ENCODE data around the gene RPL18A.
"Not testable (repeated sequence)": the region's sequence is repeated elsewhere in the genome, so short reads cannot be mapped to it uniquely, and the experiment has no call there.

RPL18A gene

DNA sequence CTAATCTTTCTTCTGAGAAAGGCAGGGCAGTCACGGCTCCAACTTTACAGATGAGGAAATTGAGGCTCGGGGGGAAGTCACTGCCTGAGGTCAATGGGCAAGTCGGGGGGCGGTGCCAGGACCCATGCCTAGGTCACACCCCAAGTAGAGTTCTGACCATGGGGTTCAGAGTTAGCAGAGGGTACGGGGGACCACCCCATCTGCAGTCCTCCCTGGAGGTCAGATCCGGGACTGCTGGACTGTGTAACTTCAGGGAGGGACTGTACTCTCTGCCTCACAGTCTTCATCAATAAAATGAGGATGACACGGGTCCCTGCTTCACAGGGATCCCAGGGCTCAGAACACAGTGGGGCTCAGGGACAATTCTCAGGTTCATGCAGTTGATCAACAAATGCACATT is 19.8 kb downstream of the RPL18A start:
- no peaks in the 10 kb centered on the region for H3K36me3 ChIP-seq
- peaks cover 22% of the 10 kb centered on the region for H3K27me3 ChIP-seq
- H3K9me3 ChIP-seq = no peaks in the 10 kb centered on the region
- TF ChIP-seq, protein P1, sequence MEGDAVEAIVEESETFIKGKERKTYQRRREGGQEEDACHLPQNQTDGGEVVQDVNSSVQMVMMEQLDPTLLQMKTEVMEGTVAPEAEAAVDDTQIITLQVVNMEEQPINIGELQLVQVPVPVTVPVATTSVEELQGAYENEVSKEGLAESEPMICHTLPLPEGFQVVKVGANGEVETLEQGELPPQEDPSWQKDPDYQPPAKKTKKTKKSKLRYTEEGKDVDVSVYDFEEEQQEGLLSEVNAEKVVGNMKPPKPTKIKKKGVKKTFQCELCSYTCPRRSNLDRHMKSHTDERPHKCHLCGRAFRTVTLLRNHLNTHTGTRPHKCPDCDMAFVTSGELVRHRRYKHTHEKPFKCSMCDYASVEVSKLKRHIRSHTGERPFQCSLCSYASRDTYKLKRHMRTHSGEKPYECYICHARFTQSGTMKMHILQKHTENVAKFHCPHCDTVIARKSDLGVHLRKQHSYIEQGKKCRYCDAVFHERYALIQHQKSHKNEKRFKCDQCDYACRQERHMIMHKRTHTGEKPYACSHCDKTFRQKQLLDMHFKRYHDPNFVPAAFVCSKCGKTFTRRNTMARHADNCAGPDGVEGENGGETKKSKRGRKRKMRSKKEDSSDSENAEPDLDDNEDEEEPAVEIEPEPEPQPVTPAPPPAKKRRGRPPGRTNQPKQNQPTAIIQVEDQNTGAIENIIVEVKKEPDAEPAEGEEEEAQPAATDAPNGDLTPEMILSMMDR (IDR thresholded peaks at IDR 0.05) = no peak
- H3K4me1 ChIP-seq (ENCODE audit: control insufficient read depth in 1 of 2, insufficient read depth in 1 of 2, low read depth in 1 of 2, low read length in 1 of 2) = no peaks in the 10 kb centered on the region
- no peak overlapping the region for H3K27ac ChIP-seq
- no peak overlapping the region for H3K4me3 ChIP-seq (ENCODE audit: low read depth in 1 of 2, low read length in 1 of 2)

DNA sequence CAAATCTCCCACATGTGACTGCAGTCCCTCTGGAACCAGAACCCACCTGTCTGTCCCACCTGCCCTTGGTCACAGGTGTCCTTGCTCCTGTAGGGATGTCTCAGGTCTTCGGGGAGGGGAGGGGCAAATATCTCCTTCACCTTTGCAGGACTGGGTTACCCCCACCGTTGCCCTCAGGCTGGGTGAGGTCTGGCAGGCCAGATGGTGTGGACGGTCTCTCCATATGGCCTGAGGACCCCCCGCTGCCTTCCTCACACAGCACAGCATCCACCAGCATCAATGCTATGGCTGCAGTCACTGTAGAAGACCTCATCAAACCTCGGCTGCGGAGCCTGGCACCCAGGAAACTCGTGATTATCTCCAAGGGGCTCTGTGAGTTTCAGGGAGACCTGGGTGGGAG is 22.0 kb downstream of the RPL18A start:
- Histone ChIP-seq H3K27me3 (peaks cover 5% of the 10 kb centered on the region), H3K36me3 (no peaks in the 10 kb centered on the region), H3K27ac (no peak overlapping the region), H3K4me1 (ENCODE audit: control insufficient read depth in 1 of 2, insufficient read depth in 1 of 2, low read depth in 1 of 2, low read length in 1 of 2) (no peaks in the 10 kb centered on the region), H3K4me3 (ENCODE audit: low read depth in 1 of 2, low read length in 1 of 2) (no peak overlapping the region), H3K9me3 (no peaks in the 10 kb centered on the region)
- TF ChIP-seq, protein P1 (IDR thresholded peaks at IDR 0.05) = no peak

DNA sequence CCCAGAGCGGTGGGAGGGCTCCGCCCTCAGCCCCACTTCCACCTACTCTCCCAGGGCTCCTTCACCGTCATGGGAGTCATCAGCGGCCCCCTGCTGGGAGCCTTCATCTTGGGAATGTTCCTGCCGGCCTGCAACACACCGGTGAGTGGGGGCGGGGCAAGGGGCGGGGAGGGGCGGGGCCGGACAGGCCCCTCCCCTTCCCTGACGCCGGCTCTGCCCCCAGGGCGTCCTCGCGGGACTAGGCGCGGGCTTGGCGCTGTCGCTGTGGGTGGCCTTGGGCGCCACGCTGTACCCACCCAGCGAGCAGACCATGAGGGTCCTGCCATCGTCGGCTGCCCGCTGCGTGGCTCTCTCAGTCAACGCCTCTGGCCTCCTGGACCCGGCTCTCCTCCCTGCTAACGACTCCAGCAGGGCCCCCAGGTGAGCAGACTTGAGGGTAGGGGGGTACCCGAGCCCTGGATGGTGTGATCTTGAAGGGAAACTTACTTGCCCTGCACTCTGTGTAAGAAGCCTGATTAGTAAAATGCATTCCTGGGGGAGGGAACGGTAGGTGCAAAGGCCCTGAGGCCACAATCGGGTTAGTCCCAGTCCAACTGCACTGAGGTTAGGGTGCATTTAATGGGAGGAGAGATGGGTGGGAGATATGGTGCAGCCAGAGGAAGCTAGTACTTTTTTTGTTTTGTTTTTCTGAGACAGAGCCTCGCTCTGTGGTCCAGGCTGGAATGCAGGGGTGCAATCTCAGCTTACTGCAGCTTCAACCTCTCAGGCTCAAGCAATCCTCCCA is 24.1 kb downstream of the RPL18A start:
- Histone ChIP-seq H3K27ac (no peak overlapping the region), H3K9me3 (no peaks in the 10 kb centered on the region), H3K27me3 (no peaks in the 10 kb centered on the region), H3K4me1 (ENCODE audit: control insufficient read depth in 1 of 2, insufficient read depth in 1 of 2, low read depth in 1 of 2, low read length in 1 of 2) (no peaks in the 10 kb centered on the region), H3K4me3 (ENCODE audit: low read depth in 1 of 2, low read length in 1 of 2) (no peak overlapping the region), H3K36me3 (no peaks in the 10 kb centered on the region)
- TF ChIP-seq, protein P1 (IDR thresholded peaks at IDR 0.05) = no peak

DNA sequence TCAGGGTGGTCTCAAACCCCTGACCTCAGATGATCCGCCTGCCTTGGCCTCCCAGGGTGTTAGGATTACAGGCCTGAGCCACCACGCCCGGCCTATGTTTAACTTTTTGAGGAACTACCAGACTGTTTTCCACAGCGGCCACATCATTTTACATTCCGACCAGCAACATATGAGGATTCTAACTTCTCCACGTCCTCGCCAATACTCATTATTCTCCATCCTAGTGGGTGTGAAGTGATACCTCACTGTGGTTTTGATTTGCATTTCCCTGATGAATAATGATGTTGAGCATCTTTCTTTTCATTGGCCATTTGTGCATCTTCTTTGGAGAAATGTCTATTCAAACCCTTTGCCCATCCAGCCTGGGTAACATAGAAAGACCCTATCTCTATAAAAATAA is 26.8 kb downstream of the RPL18A start:
- no peak overlapping the region for H3K4me3 ChIP-seq (ENCODE audit: low read depth in 1 of 2, low read length in 1 of 2)
- no peak overlapping the region for H3K27ac ChIP-seq
- TF ChIP-seq, protein P1 (IDR thresholded peaks at IDR 0.05) = no peak
- no peaks in the 10 kb centered on the region for H3K36me3 ChIP-seq
- no peaks in the 10 kb centered on the region for H3K27me3 ChIP-seq
- H3K9me3 ChIP-seq = no peaks in the 10 kb centered on the region
- H3K4me1 ChIP-seq (ENCODE audit: control insufficient read depth in 1 of 2, insufficient read depth in 1 of 2, low read depth in 1 of 2, low read length in 1 of 2) = no peaks in the 10 kb centered on the region

DNA sequence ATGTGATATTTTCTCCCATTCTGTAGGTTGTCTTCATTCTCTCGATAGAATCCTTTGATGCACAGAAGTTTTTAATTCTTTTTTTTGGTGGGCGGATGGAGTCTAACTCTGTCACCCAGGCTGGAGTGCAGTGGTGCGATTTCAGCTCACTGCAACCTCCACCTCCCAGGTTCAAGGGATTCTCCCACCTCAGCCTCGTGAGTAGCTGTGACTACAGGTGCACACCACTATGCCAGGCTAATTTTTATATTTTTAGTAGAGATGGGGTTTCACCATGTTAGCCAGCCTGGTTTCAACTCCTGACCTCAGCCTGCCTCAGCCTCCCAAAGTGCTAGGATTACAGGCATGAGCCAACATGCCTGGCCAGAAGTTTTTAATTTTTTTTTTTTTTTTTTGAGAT is 27.5 kb downstream of the RPL18A start:
- not testable (repeated sequence) for H3K4me3 ChIP-seq (ENCODE audit: low read depth in 1 of 2, low read length in 1 of 2); H3K4me1 ChIP-seq (ENCODE audit: control insufficient read depth in 1 of 2, insufficient read depth in 1 of 2, low read depth in 1 of 2, low read length in 1 of 2); H3K9me3 ChIP-seq; H3K27me3 ChIP-seq; H3K36me3 ChIP-seq; H3K27ac ChIP-seq

DNA sequence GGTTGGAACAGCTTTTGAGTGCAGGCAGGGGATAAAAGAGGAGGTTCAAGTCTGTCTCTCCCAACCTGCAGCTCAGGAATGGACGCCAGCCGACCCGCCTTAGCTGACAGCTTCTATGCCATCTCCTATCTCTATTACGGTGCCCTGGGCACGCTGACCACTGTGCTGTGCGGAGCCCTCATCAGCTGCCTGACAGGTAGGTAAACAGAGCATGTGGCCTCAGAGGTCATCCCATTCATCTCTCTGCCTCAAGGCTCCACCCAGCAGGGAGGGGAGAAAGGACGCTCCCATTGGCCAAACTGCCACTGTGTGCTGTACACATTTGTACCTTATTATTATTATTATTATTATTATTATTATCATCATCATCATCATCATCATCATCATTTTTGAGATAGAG is 28.6 kb downstream of the RPL18A start:
- H3K36me3 ChIP-seq = no peaks in the 10 kb centered on the region
- no peak overlapping the region for H3K4me3 ChIP-seq (ENCODE audit: low read depth in 1 of 2, low read length in 1 of 2)
- no peak overlapping the region for H3K27ac ChIP-seq
- TF ChIP-seq, protein P1 (IDR thresholded peaks at IDR 0.05) = no peak
- H3K4me1 ChIP-seq (ENCODE audit: control insufficient read depth in 1 of 2, insufficient read depth in 1 of 2, low read depth in 1 of 2, low read length in 1 of 2) = no peaks in the 10 kb centered on the region
- no peaks in the 10 kb centered on the region for H3K9me3 ChIP-seq
- H3K27me3 ChIP-seq = no peaks in the 10 kb centered on the region

Data from neutrophil (primary cell).